ENCODE results near the gene CBLIF. TPM values are rescaled to one million over a fixed set of nuclear protein-coding genes. Genes with fewer than 3 reads are reported as not detected.
"Not testable (repeated sequence)": the region's sequence is repeated elsewhere in the genome, so short reads cannot be mapped to it uniquely, and the experiment has no call there.

The CBLIF gene
- total RNA-seq (not detected in 2 replicates), polyA plus RNA-seq (not detected in 2 replicates), polyA minus RNA-seq (ENCODE audit: low replicate concordance) (not detected in 2 replicates)
- not detected in 2 replicates for polyA plus RNA-seq (2012)

GRCh38 chr11:59845399-59845798 lies at the start of gene CBLIF:
Gene CBLIF (minus strand): TSS chr11:59845499. CDS start chr11:59845453, 46 bp downstream.
- no peak for DNase-seq (ENCODE audit: low read depth in 2 of 2)
- TF ChIP-seq EZH2 (IDR thresholded peaks at IDR 0.05; ENCODE audit: low read length, missing control alignments), result no peak
- no peak for TF ChIP-seq CTCF (conservative IDR thresholded peaks at IDR 0.05 in 1 of 2, IDR thresholded peaks at IDR 0.05 in 1 of 2; ENCODE audit: low read depth in 1 of 2, low read length in 2 of 2)
- no peaks in the 10 kb centered on the region for H3K4me1 ChIP-seq (ENCODE audit: control insufficient read depth, extremely low read depth, insufficient read depth, low read length)

GRCh38 chr11:59894616-59895015 lies 49.3 kb upstream of the CBLIF start:
- DNase-seq (ENCODE audit: low read depth in 2 of 2), result no peak
- no peaks in the 10 kb centered on the region for H3K36me3 ChIP-seq (ENCODE audit: control insufficient read depth, insufficient read depth, low read length)
- no peaks in the 10 kb centered on the region for H3K9me3 ChIP-seq (ENCODE audit: control insufficient read depth, insufficient read depth, low read depth, low read length)
- H2AFZ ChIP-seq (ENCODE audit: low read length), result no peak overlapping the region
- H3K27ac ChIP-seq (ENCODE audit: insufficient read depth, low read length), result no peak overlapping the region
- H3K4me2 ChIP-seq (ENCODE audit: extremely low read depth, insufficient read depth, low read length), result no peak overlapping the region
- no peaks in the 10 kb centered on the region for H3K79me2 ChIP-seq (ENCODE audit: control insufficient read depth, insufficient read depth, low read length)
- H3K4me3 ChIP-seq (replicated peaks in 1 of 4; ENCODE audit: control extremely low read depth in 1 of 4, insufficient read depth in 1 of 4, low read depth in 3 of 4, low read length in 4 of 4), result no peak overlapping the region
- H3K9ac ChIP-seq (ENCODE audit: insufficient read depth, low read length), result no peak overlapping the region
- H4K20me1 ChIP-seq (ENCODE audit: control insufficient read depth, extremely low read depth, insufficient read depth, low read length), result no peaks in the 10 kb centered on the region
- no peaks in the 10 kb centered on the region for H3K27me3 ChIP-seq (ENCODE audit: control insufficient read depth, insufficient read depth, low read length)
- no peak for TF ChIP-seq CTCF (conservative IDR thresholded peaks at IDR 0.05 in 1 of 2, IDR thresholded peaks at IDR 0.05 in 1 of 2; ENCODE audit: low read depth in 1 of 2, low read length in 2 of 2)
- no peaks in the 10 kb centered on the region for H3K4me1 ChIP-seq (ENCODE audit: control insufficient read depth, extremely low read depth, insufficient read depth, low read length)

More at GRCh38 chr11:59845399-59845798, at the start of gene CBLIF:
- no peaks in the 10 kb centered on the region for H3K9me3 ChIP-seq (ENCODE audit: control insufficient read depth, insufficient read depth, low read depth, low read length)
- H2AFZ ChIP-seq (ENCODE audit: low read length), result no peak within 1 kb of the TSS
- H3K27me3 ChIP-seq (ENCODE audit: control insufficient read depth, insufficient read depth, low read length), result no peaks in the 10 kb centered on the region
- H3K9ac ChIP-seq (ENCODE audit: insufficient read depth, low read length), result no peak within 1 kb of the TSS
- H3K4me2 ChIP-seq (ENCODE audit: extremely low read depth, insufficient read depth, low read length), result no peak within 1 kb of the TSS
- H3K79me2 ChIP-seq (ENCODE audit: control insufficient read depth, insufficient read depth, low read length), result no peaks in the 10 kb centered on the region
- no peak within 1 kb of the TSS for H3K27ac ChIP-seq (ENCODE audit: insufficient read depth, low read length)
- H3K36me3 ChIP-seq (ENCODE audit: control insufficient read depth, insufficient read depth, low read length), result no peaks in the 10 kb centered on the region
- no peaks in the 10 kb centered on the region for H4K20me1 ChIP-seq (ENCODE audit: control insufficient read depth, extremely low read depth, insufficient read depth, low read length)
- H3K4me3 ChIP-seq (replicated peaks in 1 of 4; ENCODE audit: control extremely low read depth in 1 of 4, insufficient read depth in 1 of 4, low read depth in 3 of 4, low read length in 4 of 4), result no peak within 1 kb of the TSS

GRCh38 chr11:59891781-59892181 lies 46.5 kb upstream of the CBLIF start:
- H3K79me2 ChIP-seq (ENCODE audit: control insufficient read depth, insufficient read depth, low read length), result no peaks in the 10 kb centered on the region
- DNase-seq (ENCODE audit: low read depth in 2 of 2), result peak in 1 of 2 donors; percentile 18

GRCh38 chr11:59887156-59887555 lies 41.9 kb upstream of the CBLIF start:
- not testable (repeated sequence) for H3K27me3 ChIP-seq (ENCODE audit: control insufficient read depth, insufficient read depth, low read length); H3K4me1 ChIP-seq (ENCODE audit: control insufficient read depth, extremely low read depth, insufficient read depth, low read length); H3K9me3 ChIP-seq (ENCODE audit: control insufficient read depth, insufficient read depth, low read depth, low read length); DNase-seq (ENCODE audit: low read depth in 2 of 2); H3K27ac ChIP-seq (ENCODE audit: insufficient read depth, low read length); H2AFZ ChIP-seq (ENCODE audit: low read length); H3K4me3 ChIP-seq (replicated peaks in 1 of 4; ENCODE audit: control extremely low read depth in 1 of 4, insufficient read depth in 1 of 4, low read depth in 3 of 4, low read length in 4 of 4); H3K4me2 ChIP-seq (ENCODE audit: extremely low read depth, insufficient read depth, low read length); H4K20me1 ChIP-seq (ENCODE audit: control insufficient read depth, extremely low read depth, insufficient read depth, low read length); H3K79me2 ChIP-seq (ENCODE audit: control insufficient read depth, insufficient read depth, low read length); H3K36me3 ChIP-seq (ENCODE audit: control insufficient read depth, insufficient read depth, low read length); H3K9ac ChIP-seq (ENCODE audit: insufficient read depth, low read length)

More at GRCh38 chr11:59891781-59892181, 46.5 kb upstream of the CBLIF start:
- Histone ChIP-seq H2AFZ (ENCODE audit: low read length) (no peak overlapping the region), H3K4me2 (ENCODE audit: extremely low read depth, insufficient read depth, low read length) (no peak overlapping the region), H3K9me3 (ENCODE audit: control insufficient read depth, insufficient read depth, low read depth, low read length) (no peaks in the 10 kb centered on the region), H3K9ac (ENCODE audit: insufficient read depth, low read length) (no peak overlapping the region), H3K27ac (ENCODE audit: insufficient read depth, low read length) (no peak overlapping the region), H3K4me1 (ENCODE audit: control insufficient read depth, extremely low read depth, insufficient read depth, low read length) (no peaks in the 10 kb centered on the region), H3K36me3 (ENCODE audit: control insufficient read depth, insufficient read depth, low read length) (no peaks in the 10 kb centered on the region), H4K20me1 (ENCODE audit: control insufficient read depth, extremely low read depth, insufficient read depth, low read length) (no peaks in the 10 kb centered on the region), H3K27me3 (ENCODE audit: control insufficient read depth, insufficient read depth, low read length) (no peaks in the 10 kb centered on the region), H3K4me3 (replicated peaks in 1 of 4; ENCODE audit: control extremely low read depth in 1 of 4, insufficient read depth in 1 of 4, low read depth in 3 of 4, low read length in 4 of 4) (no peak overlapping the region)
- TF ChIP-seq EZH2 (IDR thresholded peaks at IDR 0.05; ENCODE audit: low read length, missing control alignments), result no peak
- no peak for TF ChIP-seq CTCF (conservative IDR thresholded peaks at IDR 0.05 in 1 of 2, IDR thresholded peaks at IDR 0.05 in 1 of 2; ENCODE audit: low read depth in 1 of 2, low read length in 2 of 2)
